RPMI7951 (cell line): ENCODE data around the gene FOXK1. TPM values are rescaled to one million over a fixed set of nuclear protein-coding genes. Genes with fewer than 3 reads are reported as not detected.
A peak's percentile ranks its signal among the peaks of the same experiment; 100 is the strongest.
"Not testable (repeated sequence)": the region's sequence is repeated elsewhere in the genome, so short reads cannot be mapped to it uniquely, and the experiment has no call there.

ENCODE experiments used
- DNase-seq: peaks from one replicate; pipeline ENCODE4 v3.0.0-alpha.2; 2012; ENCODE audit warnings: low read depth
- total RNA-seq: library from RNA; depleted of rRNA; stranded (reverse); fragments of >200 nt; shearing (Covaris generic); gene quantifications from 2 replicates; pipeline ENCODE4 v1.2.3, GENCODE V29; 2014

FOXK1 gene
- total RNA-seq, 1 experiment from 2014 or later, result 8.8 TPM

DNA sequence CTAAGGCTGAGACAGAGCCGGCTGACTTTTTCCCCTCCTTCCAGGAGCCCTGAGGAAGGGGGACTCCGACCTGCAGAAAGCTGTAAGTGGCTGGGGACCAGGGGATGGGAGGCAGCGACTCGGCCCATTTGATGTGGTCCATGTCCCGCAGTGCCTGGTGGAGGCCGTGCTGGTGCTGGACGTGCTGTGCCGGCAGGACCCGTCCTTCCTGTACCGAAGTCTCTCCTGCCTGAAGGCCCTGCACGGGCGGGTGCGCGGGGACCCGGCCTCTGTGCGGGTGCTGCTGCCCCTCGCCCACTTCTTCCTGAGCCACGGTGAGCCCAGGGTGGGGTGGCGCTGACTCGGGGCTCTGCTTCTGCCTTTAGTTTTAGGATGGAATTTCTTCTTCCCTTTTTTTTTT is 103.3 kb downstream of the FOXK1 start:
- no peak for DNase-seq

DNA sequence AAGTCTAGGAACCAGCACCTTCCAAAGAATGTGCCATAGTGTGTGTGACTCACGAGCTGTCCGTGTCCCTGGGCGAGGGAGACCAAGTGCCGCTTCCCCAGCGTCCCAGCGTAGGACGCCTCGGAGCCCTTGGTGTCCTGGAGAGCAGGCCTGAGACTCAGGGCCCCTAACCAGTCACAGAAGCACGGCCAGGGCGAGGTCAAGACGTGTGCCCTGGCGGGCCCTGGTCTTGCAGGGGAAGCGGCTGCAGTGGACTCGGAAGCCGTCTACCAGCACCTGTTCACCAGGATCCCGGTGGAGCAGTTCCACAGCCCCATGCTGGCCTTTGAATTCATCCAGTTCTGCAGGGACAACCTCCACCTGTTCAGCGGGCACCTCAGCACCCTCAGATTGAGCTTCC is 103.9 kb downstream of the FOXK1 start:
- no peak for DNase-seq

DNA sequence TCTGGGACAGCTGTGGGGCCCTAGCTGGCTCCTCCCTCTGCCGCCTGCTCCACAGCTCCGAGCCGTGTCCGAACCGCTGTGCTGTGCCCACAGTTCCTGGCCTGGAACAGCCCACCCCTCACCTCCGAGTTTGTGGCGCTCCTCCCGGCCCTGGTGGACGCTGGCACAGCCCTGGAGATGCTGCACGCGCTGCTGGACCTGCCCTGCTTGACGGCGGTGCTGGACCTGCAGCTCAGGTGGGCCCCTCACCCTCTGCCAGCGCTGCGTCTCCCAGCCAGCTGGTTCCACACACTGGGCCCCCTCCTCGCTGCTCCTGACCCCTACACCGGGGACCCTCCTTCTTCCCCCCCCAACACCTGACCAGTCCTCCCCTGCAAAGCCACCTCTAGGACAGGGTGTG is 105.4 kb downstream of the FOXK1 start:
- DNase-seq, result no peak

DNA sequence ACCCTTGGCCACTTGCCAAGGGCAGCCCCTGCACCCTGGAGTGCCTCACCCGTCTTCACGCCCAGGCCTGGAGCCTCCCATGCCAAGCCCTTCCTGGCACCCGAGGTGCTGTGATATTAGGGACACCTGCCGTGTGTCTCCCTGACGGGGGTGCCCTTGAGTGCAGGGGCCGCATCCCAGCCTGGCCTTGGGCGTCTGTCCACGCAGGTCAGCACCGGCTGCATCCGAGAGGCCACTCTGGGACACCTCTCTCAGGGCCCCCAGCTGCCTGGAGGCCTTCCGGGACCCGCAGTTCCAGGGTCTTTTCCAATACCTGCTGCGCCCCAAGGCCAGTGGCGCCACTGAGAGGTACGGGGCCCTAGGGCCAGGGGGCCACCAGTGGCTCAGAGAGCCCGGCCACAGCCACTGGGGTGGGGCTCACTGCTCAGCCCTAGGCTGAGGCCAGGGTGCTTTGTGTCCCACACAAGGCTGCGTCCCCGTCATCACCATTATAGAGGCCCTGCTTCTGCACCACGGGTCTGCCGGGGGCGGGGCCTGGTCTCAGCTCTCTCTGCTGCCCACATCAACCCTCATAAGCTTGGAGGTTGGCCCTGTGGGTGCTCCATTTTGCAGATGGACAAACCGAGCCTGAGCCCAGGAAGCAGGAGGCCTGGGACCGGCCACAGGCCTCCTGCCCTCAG is 106.0 kb downstream of the FOXK1 start:
- DNase-seq, result no peak

DNA sequence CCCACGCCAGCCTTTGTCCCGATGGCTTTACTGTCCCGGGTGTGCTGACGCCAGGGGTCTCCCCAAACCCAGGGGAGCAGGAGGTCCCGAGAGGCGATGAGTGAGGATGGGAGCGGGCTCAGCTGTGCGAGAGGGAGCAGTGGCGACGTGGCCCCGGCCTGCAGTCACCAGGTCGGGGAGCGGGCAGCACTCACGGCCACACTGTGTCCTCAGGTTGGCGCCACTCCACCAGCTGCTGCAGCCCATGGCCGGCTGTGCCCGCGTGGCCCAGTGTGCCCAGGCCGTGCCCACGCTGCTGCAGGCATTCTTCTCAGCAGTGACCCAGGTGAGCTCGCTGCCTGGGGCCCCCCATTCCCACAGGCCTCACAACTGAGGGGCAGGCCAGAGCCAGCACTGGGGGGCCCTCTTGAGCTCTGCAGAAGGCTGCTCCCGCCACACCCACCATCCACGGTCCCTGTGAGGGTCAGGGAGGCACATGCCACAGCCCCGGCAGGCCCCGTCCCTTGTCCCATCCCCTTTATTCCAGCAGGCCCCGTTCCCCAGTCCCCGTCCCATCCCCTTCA is 106.6 kb downstream of the FOXK1 start:
- no peak for DNase-seq

DNA sequence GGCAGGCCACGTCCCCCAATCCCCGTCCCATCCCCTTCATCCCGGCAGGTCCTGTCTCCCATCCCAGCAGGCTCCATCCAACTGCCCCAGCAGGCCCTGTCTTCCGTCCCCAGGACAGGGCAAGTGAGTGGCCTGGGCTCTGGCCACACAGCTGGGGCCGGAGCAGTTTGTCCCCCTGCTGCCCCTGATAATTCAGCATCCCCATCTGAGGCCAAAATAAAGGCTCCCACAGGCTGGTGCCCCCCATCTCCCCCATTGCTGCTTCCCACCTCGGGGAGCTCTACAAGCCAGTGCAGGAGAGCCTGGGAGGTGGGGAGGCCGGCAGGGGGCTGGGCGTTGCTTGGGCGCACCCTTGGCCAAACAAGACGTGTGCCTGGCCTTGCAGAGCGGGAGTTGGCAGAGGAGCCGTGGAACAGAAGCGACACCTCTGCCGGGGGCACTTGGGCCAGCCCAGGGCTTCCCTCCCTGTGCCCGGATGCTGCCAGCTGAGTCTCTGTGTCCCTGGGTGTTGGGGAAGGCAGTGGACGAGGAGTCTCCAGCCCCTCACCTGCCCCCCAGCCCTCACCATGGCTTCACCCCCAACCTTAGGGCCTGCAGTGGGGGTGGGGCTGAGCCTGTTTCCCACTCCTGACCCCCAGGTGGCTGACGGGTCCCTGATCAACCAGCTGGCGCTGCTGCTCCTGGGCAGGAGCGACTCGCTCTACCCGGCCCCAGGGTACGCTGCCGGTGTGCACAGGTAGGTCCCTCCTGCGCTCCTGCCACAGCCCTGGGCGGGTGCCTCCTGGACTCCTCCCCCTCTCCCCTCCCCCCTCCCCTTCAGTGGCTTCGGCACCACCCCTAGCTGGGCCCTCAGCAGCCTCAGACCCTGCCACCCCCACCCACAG is 107.3 kb downstream of the FOXK1 start:
- no peak for DNase-seq

GRCh38 chr7:4790078-4790465 is 108.0 kb downstream of the FOXK1 start:
- no peak for DNase-seq

DNA sequence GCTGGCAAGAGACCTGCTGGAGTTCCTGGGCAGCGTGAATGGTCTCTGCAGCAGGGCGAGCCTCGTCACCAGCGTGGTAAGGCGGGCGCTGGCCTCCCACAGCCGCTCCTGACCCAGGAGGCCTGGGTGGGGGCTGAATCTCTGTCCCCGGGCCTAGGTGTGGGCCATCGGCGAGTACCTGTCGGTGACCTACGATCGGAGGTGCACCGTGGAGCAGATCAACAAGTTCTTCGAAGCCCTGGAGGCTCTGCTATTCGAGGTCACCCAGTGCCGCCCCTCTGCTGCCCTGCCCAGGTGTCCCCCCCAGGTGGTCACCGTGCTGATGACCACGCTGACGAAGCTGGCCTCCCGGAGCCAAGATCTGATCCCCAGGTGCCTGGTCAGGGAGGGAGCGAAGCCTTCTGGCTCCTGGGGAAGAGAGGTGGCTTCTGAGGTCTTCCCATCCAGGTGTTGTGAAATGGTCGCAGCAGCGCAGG is 108.5 kb downstream of the FOXK1 start:
- no peak for DNase-seq

DNA sequence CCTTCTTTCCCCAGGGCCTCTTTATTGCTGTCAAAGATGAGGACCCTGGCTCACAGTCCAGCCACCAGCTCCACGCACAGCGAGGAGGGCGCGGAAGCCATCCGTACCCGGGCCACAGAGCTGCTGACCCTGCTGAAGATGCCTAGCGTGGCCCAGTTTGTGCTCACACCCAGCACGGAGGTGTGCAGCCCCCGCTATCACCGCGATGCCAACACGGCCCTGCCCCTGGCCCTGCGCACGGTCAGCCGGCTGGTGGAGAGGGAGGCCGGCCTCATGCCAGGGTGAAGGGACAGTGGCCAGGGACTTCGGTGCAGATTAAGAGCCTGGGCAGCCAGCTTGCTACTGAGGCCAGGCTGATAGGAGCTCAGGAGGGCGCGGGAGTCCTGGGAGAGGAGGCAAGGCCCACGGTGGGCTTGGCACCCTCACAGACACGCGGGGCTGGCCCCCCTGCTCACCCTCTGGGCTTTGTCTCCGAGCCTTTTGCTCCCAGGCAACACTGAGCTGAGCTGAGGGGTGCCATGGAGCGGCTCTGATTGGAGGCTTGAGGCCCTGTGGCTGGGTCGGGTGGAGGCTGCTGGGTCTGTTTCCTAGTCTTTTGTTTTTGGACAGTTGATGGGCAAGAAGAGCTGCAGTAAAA is 109.1 kb downstream of the FOXK1 start:
- no peak for DNase-seq

GRCh38 chr7:4791738-4792536 is 109.8 kb downstream of the FOXK1 start:
- no peak for DNase-seq

DNA sequence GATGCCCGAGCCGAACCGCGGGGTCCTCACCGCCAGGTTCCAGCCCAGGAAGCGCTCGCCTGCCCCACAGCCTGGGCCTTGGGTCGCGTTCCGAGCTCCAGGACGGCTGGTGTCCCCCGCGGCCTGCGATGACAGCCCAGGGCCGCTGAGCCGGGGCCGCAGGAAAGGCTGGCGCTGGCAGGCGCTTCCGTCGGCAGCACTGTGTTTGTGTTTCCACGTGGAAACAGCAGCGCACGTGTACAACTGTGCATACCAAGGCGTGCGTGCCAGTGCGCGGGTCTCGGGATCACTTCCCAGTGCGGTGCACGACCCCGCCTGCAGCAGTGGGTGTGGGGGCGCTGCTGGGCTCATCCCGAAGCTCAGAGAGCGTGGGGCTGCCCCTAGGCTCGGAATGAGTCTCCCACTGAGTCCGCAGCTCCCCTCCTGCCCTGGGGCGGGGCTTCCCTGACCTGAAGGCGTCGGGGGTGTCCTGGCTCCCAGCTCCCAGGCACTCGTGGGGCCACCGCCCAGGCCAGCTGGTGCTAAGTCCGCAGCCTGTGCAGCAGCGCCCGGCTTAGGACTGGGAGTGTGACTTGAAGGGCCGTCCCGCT is 110.5 kb downstream of the FOXK1 start:
- no peak for DNase-seq

DNA sequence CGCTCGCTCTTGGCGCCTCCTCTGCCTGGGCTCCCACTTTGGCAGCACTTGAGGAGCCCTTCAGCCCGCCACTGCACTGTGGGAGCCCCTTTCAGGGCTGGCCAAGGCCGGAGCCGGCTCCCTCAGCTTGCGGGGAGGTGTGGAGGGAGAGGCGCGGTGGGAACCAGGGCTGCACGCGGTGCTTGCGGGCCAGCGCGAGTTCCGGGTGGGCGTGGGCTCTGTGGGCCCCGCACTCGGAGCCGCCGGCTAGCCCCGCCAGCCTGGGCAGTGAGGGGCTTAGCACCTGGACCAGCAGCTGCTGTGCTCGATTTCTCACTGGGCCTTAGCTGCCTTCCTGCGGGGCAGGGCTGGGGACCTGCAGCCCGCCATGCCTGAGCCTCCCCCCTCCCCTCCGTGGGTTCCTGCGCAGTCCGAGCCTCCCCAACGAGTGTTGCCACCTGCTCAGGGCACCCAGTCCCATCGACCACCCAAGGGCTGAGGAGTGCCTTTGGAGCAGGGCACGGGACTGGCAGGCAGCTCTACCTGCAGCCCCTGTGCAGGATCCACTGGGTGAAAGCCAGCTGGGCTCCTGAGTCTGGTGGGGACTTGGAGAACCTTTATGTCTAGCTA is 111.4 kb downstream of the FOXK1 start:
- not testable (repeated sequence) for DNase-seq

DNA sequence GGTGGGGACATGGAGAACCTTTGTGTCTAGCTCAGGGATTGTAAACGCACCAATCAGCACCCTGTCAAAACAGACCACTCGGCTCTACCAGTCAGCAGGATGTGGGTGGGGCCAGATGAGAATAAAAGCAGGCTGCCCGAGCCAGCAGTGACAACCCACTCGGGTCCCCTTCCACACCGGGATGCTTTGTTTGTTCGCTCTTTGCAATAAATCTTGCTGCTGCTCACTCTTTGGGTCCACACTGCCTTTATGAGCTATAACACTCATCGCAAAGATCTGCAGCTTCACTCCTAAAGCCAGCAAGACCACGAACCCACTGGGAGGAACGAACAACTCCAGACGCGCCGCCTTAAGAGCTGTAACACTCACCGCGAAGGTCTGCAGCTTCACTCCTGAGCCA is 112.1 kb downstream of the FOXK1 start:
- peak; percentile 26 for DNase-seq

- DNase-seq, result peak; percentile 75
These were observed 112.7 kb downstream of the FOXK1 start for GRCh38 chr7:4794591-4795350.

DNA sequence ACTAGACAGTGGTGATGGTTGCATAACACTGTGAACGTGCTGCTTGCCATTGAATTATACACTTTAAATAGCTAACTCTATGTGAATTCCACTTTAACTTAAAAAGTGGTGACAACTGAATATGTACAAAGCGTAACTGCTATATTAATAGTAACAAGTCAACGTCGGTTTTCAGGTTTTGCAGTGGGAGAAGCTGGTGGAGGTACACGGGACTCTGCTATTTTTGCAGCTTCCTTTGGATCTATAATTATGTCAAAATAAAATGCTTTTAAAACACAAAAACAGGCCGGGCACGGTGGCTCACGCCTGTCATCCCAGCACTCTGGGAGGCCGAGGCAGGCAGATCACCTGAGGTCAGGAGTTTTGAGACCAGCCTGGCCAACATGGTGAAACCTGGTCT is 114.4 kb downstream of the FOXK1 start:
- DNase-seq, result no peak

GRCh38 chr7:4797858-4798705 is 116.0 kb downstream of the FOXK1 start:
- DNase-seq, result peak; percentile 32

GRCh38 chr7:4798706-4799235 is 116.7 kb downstream of the FOXK1 start:
- DNase-seq, result no peak

DNA sequence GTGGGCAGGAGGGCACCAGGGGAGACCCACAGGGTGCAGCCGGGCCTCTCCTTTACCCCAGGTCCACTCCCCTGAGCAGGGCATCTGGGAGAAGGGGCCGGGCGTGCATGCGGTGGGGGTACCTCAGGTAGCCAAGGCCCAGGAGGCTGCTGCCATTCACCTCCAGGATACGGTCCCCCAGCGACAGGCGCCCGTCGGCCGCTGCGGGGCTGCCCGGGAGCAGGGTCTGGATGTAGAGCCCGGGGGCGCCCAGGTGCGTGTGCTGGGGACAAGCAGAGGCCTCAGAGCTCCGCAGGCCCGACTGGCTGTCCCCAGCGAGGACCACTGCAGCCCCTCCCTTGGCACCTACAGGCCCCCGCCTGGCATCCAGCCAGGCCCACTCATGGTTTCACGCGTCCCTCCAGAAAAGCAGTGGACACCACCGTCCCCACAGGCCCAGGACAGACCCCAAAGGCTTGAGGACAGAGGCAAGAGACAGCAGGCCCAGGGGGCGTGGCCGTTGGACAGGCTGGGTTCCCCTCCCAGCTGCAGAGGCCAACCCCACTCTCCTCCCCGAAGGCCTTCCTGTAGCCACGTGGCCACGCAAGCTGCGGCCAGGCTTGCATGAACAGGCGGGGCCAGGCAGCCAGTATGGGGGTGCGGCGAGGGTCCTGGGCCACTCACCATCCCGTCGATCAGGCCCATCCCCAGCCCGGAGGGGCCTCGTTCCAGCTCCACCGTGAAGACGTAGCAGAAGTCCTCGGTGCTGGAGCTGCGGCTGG is 117.6 kb downstream of the FOXK1 start:
- DNase-seq, result no peak
